GM12878 (cell line): ENCODE measurements around the gene MYBL2. TPM values are rescaled to one million over a fixed set of nuclear protein-coding genes. Genes with fewer than 3 reads are reported as not detected.
A peak's percentile ranks its signal among the peaks of the same experiment; 100 is the strongest.

Experiments used
- ATAC-seq: fragments of 200-7000 bp; cut with Tn5 transposase; 3 replicates; pipeline ENCODE4 v1.9.1; 2020; ENCODE audit warnings: mild to moderate bottlenecking, moderate library complexity
- BruUV-seq: library from RNA; stranded (reverse); fragments of 400-500 nt; replicated peaks from 2 replicates; lab custom pipeline; 2021; lab: Mats Ljungman, UMichigan
- CTCF ChIA-PET: fragments of 300-600 bp; sonication (Branson Sonifier 250); formaldehyde crosslinking; extraction: SDS; loops from one replicate; lab custom pipeline; 2021; ENCODE audit warnings: inconsistent platforms; lab: Yijun Ruan, JAX
- POLR2A ChIA-PET: fragments of 350-600 bp; formaldehyde crosslinking; extraction: SDS; loops from one replicate; lab custom pipeline; 2021; ENCODE audit warnings: inconsistent platforms; lab: Charles Lee
- RAD21 ChIA-PET: fragments of 300-600 bp; sonication (Branson Sonifier 250); formaldehyde crosslinking; loops from one replicate; lab custom pipeline; 2023; ENCODE audit warnings: antibody characterized with exemption; ENCODE audit not compliant: unreplicated experiment; lab: Charles Lee
- SMC1A ChIA-PET: fragments of 300-600 bp; sonication (Branson Sonifier 250); formaldehyde crosslinking; loops from one replicate; lab custom pipeline; 2023; ENCODE audit not compliant: unreplicated experiment, uncharacterized antibody; lab: Charles Lee
- DNase-seq: peaks from one replicate; pipeline ENCODE4 v3.0.0-alpha.2; 2011; ENCODE audit warnings: low read depth, low spot score
- FAIRE-seq: peaks from 3 replicates; lab custom pipeline; 2011; peaks lifted over from hg19 to GRCh38; lab: Jason Lieb, UNC
- H2AFZ ChIP-seq: 2 replicates; pipeline ENCODE4 v1.6.0; 2011; ENCODE audit warnings: low read depth, low read length, control low read depth; ENCODE audit not compliant: control insufficient read depth
- H3K27ac ChIP-seq: 2 replicates; pipeline ENCODE4 v1.5.1; 2011; ENCODE audit warnings: control low read depth; ENCODE audit not compliant: control insufficient read depth, insufficient read depth
- H3K27me3 ChIP-seq, 2 experiments: replicated peaks in 1 of 2; 2 replicates each; pipeline versions ENCODE4 v1.6.0 to v1.6.1; 2011; ENCODE audit warnings: low read length in 1 of 2; ENCODE audit not compliant: control insufficient read depth in 2 of 2, insufficient read depth in 2 of 2
- H3K36me3 ChIP-seq, 2 experiments: 2 replicates each; pipeline ENCODE4 v1.5.1; 2011; ENCODE audit warnings: low read length in 1 of 2; ENCODE audit not compliant: control insufficient read depth in 2 of 2, insufficient read depth in 2 of 2
- H3K4me1 ChIP-seq: 2 replicates; pipeline ENCODE4 v1.6.1; 2011; ENCODE audit warnings: mild to moderate bottlenecking, low read length, moderate library complexity, mixed read lengths; ENCODE audit not compliant: control insufficient read depth, insufficient read depth
- H3K4me2 ChIP-seq: 2 replicates; pipeline ENCODE4 v1.6.0; 2011; ENCODE audit warnings: control low read depth; ENCODE audit not compliant: control insufficient read depth, insufficient read depth
- H3K4me3 ChIP-seq: fragments of 200-600 bp; sonication (generic); 2 replicates; pipeline ENCODE4 v1.5.1; 2016
- H3K79me2 ChIP-seq: 2 replicates; pipeline ENCODE4 v1.6.0; 2011; ENCODE audit warnings: low read length; ENCODE audit not compliant: control insufficient read depth, insufficient read depth
- H3K9ac ChIP-seq: 2 replicates; pipeline ENCODE4 v1.8.0; 2011; ENCODE audit warnings: low read length, control low read depth, mixed read lengths; ENCODE audit not compliant: control insufficient read depth, insufficient read depth
- H3K9me3 ChIP-seq: replicated peaks from 3 replicates; pipeline ENCODE4 v1.5.1; 2011; ENCODE audit warnings: mild to moderate bottlenecking, low read length; ENCODE audit not compliant: control insufficient read depth, insufficient read depth
- H4K20me1 ChIP-seq: 2 replicates; pipeline ENCODE4 v1.6.0; 2011; ENCODE audit not compliant: control insufficient read depth, insufficient read depth
- CBFB ChIP-seq: IDR thresholded peaks from 2 replicates; pipeline ENCODE4 v1.6.1; 2016; ENCODE audit warnings: antibody characterized with exemption, low read depth
- E2F8 ChIP-seq: fragments of 450-650 bp; IDR thresholded peaks from 2 replicates; pipeline ENCODE4 v1.6.1; 2018; ENCODE audit warnings: mild to moderate bottlenecking, low read depth, moderate library complexity; ENCODE audit not compliant: partially characterized antibody
- EED ChIP-seq: sonication (generic); IDR thresholded peaks from 2 replicates; pipeline ENCODE4 v1.6.1; 2016; ENCODE audit warnings: antibody characterized with exemption, low read depth
- EGR1 ChIP-seq, 2 experiments: IDR thresholded peaks; 1 replicate in 1 of 2; 2 replicates in 1 of 2; pipeline ENCODE4 v1.6.1; 2011 to 2012; ENCODE audit warnings: low read depth in 2 of 2, low read length in 2 of 2, borderline replicate concordance in 1 of 2, mild to moderate bottlenecking in 1 of 2, moderate library complexity in 1 of 2
- HDAC2 ChIP-seq: fragments of 200-600 bp; sonication (generic); IDR thresholded peaks from 2 replicates; pipeline ENCODE4 v1.6.1; 2017
- NBN ChIP-seq: fragments of 450-650 bp; IDR thresholded peaks from 2 replicates; pipeline ENCODE4 v1.6.1; 2016
- NFIC ChIP-seq: IDR thresholded peaks from 2 replicates; pipeline ENCODE4 v1.6.1; 2012; ENCODE audit warnings: low read depth, mild to moderate bottlenecking, inconsistent platforms, low read length, moderate library complexity
- RUNX3 ChIP-seq: IDR thresholded peaks from 2 replicates; pipeline ENCODE4 v1.6.1; 2012; ENCODE audit warnings: low read length, inconsistent platforms
- SMARCA5 ChIP-seq: fragments of 450-650 bp; IDR thresholded peaks from 2 replicates; pipeline ENCODE4 v1.6.1; 2017; ENCODE audit warnings: mild to moderate bottlenecking
- SREBF1 ChIP-seq: IDR thresholded peaks from 2 replicates; pipeline ENCODE4 v1.6.1; 2012; ENCODE audit warnings: mild to moderate bottlenecking, low read length
- TCF12 ChIP-seq: IDR thresholded peaks from 2 replicates; pipeline ENCODE4 v1.6.1; 2011; ENCODE audit warnings: low read depth, mild to moderate bottlenecking, low read length
- TCF3 ChIP-seq: IDR thresholded peaks from 2 replicates; pipeline ENCODE4 v1.6.1; 2012; ENCODE audit warnings: low read depth, mild to moderate bottlenecking, low read length, borderline replicate concordance; ENCODE audit not compliant: insufficient read depth
- TCF7 ChIP-seq: IDR thresholded peaks from 2 replicates; pipeline ENCODE4 v1.6.1; 2014; ENCODE audit warnings: antibody characterized with exemption, borderline replicate concordance
- ZNF24 ChIP-seq: fragments of 450-650 bp; IDR thresholded peaks from 2 replicates; pipeline ENCODE4 v1.6.1; 2017; ENCODE audit warnings: antibody characterized with exemption, mild to moderate bottlenecking
- ZNF687 ChIP-seq: fragments of 450-650 bp; IDR thresholded peaks from 2 replicates; pipeline ENCODE4 v1.6.1; 2017; ENCODE audit warnings: mild to moderate bottlenecking, moderate library complexity
- ZZZ3 ChIP-seq: IDR thresholded peaks from 2 replicates; pipeline ENCODE4 v1.6.1; 2011; ENCODE audit warnings: low read depth; ENCODE audit not compliant: control insufficient read depth, insufficient read length
- WGBS: methylation state at CpG from one replicate; pipeline ENCODE4 v1.1.6; 2016; ENCODE audit warnings: low lambda C conversion rate; ENCODE audit not compliant: insufficient replicate concordance, insufficient coverage; ENCODE audit errors: missing lambda C conversion rate; 5-methylcytosine and 5-hydroxymethylcytosine counted together
- in situ Hi-C: fragments of 300-500 bp; cut with MboI; formaldehyde crosslinking; loops from 9 replicates; pipeline ENCODE4 v1.14.3; 2018; ENCODE audit warnings: mixed read lengths
- intact Hi-C: fragments of 100-400 bp; cut with micrococcal nuclease; formaldehyde crosslinking; loops from one replicate; pipeline ENCODE4 v1.14.2; 2022; ENCODE audit not compliant: unreplicated experiment
- polyA plus RNA-seq, 11 experiments: library from polyadenylated mRNA; depleted of rRNA in 4 of 11; unstranded in 6 of 11; stranded (reverse) in 5 of 11; fragments of >200 nt; fragmentation: Nextera tagmentation in 4 of 11; fragmentation: Illumina TruSeq in 1 of 11; extraction: Ambion mirVana in 4 of 11; extraction: Trizol in 1 of 11; gene quantifications; 1 replicate in 1 of 11; 2 replicates in 10 of 11; pipeline versions ENCODE4 v1.2.1 to v1.2.3, GENCODE V29; 2011 to 2016; ENCODE audit warnings: inconsistent platforms in 2 of 11, missing spikeins in 2 of 11, low read depth in 1 of 11
- total RNA-seq, 4 experiments: library from RNA; depleted of rRNA in 3 of 4; stranded (reverse); fragments of >200 nt in 3 of 4; fragmentation: Illumina TruSeq in 1 of 4; extraction: Trizol in 1 of 4; gene quantifications; 2 replicates each; pipeline versions ENCODE4 v1.2.1 to v1.2.3, GENCODE V29; 2013 to 2021

The MYBL2 gene
- total and polyA plus RNA-seq, 10 of the 15 experiments (the other 5 are each of a cell fraction or from before 2014, with no cell fraction given) = 4.5 to 213 (median 74.2) TPM

GRCh38 chr20:43721429-43722152 lies 54.7 kb downstream of the MYBL2 start (continued):
- TF ChIP-seq TCF3 (no peak), ZNF24 (no peak), EED (peak; percentile 15; the same call in 1 of the 2 replicates)

- Histone ChIP-seq H3K9me3 (no peaks in the 10 kb centered on the region; the same call in 1 of the 3 replicates), H4K20me1 (no peaks in the 10 kb centered on the region), H3K9ac (no peak overlapping the region), H3K36me3 (peaks cover 0 to 3% of the 10 kb centered on the region in 2 experiments; a peak in 2 of 4 replicates), H3K79me2 (no peaks in the 10 kb centered on the region), H3K27ac (no peak overlapping the region), H2AFZ (peak overlapping the region; percentile 66), H3K27me3 (no peaks in the 10 kb centered on the region), H3K4me1 (peaks cover 4% of the 10 kb centered on the region; the same call in 1 of the 2 replicates), H3K4me3 (no peak overlapping the region), H3K4me2 (0 out of 2 replicates have a peak overlapping the region, but pooled peaks have one; percentile 46)
- no TSS peak for BruUV-seq
- no peak for DNase-seq
- ChIA-PET SMC1A (interaction anchor here (0.6 to 2.2 kb wide), 5 partner anchors 11 to 103 kb away, joined by 3 to 7 read pairs (median 4); no protein-coding TSS in a partner anchor), CTCF (interaction anchor here (2.2 to 2.6 kb wide), 2 partner anchors 11 to 28 kb away, joined by 8 to 9 read pairs; no protein-coding TSS in a partner anchor), POLR2A (interaction anchor here (1.3 kb wide), 1 partner anchor 12 kb away, joined by 3 read pairs; no protein-coding TSS in a partner anchor), RAD21 (interaction anchor here (1.0 to 1.4 kb wide), 3 partner anchors 11 to 63 kb away, joined by 3 to 4 read pairs (median 3); no protein-coding TSS in a partner anchor)
- 18% methylated on average over 8 of the region's 8 CpGs for WGBS
- ATAC-seq = peak; percentile 80
- FAIRE-seq = no peak
- in situ Hi-C loops = no loop called here
- intact Hi-C loops = no loop called here
- TF ChIP-seq SREBF1 = no peak
- TF ChIP-seq EGR1 (IDR thresholded peaks at IDR 0.05; ENCODE audit: borderline replicate concordance in 1 of 2, low read depth in 2 of 2, low read length in 2 of 2) = peak in 1 of 2 experiments; percentile 65; a peak in 1 of 3 replicates
- TF ChIP-seq CBFB = 0 out of 2 replicates have a peak, but pooled peaks have one; percentile 20
- no peak for TF ChIP-seq TCF12
- TF ChIP-seq ZZZ3 = no peak
- TF ChIP-seq NFIC = 0 out of 2 replicates have a peak, but pooled peaks have one; percentile 31
- TF ChIP-seq NBN = 0 out of 2 replicates have a peak, but pooled peaks have one; percentile 47
- 0 out of 2 replicates have a peak, but pooled peaks have one; percentile 34 for TF ChIP-seq SMARCA5
- TF ChIP-seq RUNX3 = peak; percentile 81
- no peak for TF ChIP-seq E2F8
- 0 out of 2 replicates have a peak, but pooled peaks have one; percentile 52 for TF ChIP-seq ZNF687
- TF ChIP-seq TCF7 = 0 out of 2 replicates have a peak, but pooled peaks have one; percentile 17
- no peak for TF ChIP-seq HDAC2
Measured at GRCh38 chr20:43722153-43722505, 55.2 kb downstream of the MYBL2 start.
